Osteocyte (in vitro differentiated cells): ENCODE measurements around the gene RNF146. TPM values are rescaled to one million over a fixed set of nuclear protein-coding genes. Genes with fewer than 3 reads are reported as not detected.

ENCODE experiments used
- DNase-seq: peaks from one replicate; pipeline ENCODE4 v3.0.0; 2021; ENCODE audit warnings: mixed read lengths; ENCODE audit not compliant: unreplicated experiment; ENCODE audit errors: extremely low spot score
- H3K27ac Mint-ChIP-seq: one replicate; pipeline ENCODE4 v1.8.0; 2021; ENCODE audit warnings: mild to moderate bottlenecking, mixed read lengths; ENCODE audit not compliant: unreplicated experiment
- H3K27me3 Mint-ChIP-seq: one replicate; pipeline ENCODE4 v1.8.0; 2021; ENCODE audit warnings: mixed read lengths; ENCODE audit not compliant: unreplicated experiment
- H3K36me3 Mint-ChIP-seq: one replicate; pipeline ENCODE4 v1.8.0; 2021; ENCODE audit warnings: mixed read lengths; ENCODE audit not compliant: unreplicated experiment
- H3K4me1 Mint-ChIP-seq: one replicate; pipeline ENCODE4 v1.8.0; 2021; ENCODE audit warnings: mixed read lengths; ENCODE audit not compliant: unreplicated experiment
- H3K4me3 Mint-ChIP-seq: one replicate; pipeline ENCODE4 v1.8.0; 2021; ENCODE audit warnings: mild to moderate bottlenecking, moderate library complexity, mixed read lengths; ENCODE audit not compliant: unreplicated experiment
- H3K9me3 Mint-ChIP-seq: one replicate; pipeline ENCODE4 v1.8.0; 2021; ENCODE audit warnings: mixed read lengths; ENCODE audit not compliant: unreplicated experiment
- CTCF ChIP-seq: fragments of 200-600 bp; sonication (generic); IDR thresholded peaks from 2 replicates; pipeline ENCODE4 v1.5.0; 2021; ENCODE audit warnings: antibody characterized with exemption, mild to moderate bottlenecking, moderate library complexity
- total RNA-seq: library from RNA; stranded (reverse); gene quantifications from 2 replicates; pipeline ENCODE4 v1.2.1, GENCODE V29; 2021

The RNF146 gene
- total RNA-seq, 1 donor from 2014 or later: 58.4 TPM

DNA sequence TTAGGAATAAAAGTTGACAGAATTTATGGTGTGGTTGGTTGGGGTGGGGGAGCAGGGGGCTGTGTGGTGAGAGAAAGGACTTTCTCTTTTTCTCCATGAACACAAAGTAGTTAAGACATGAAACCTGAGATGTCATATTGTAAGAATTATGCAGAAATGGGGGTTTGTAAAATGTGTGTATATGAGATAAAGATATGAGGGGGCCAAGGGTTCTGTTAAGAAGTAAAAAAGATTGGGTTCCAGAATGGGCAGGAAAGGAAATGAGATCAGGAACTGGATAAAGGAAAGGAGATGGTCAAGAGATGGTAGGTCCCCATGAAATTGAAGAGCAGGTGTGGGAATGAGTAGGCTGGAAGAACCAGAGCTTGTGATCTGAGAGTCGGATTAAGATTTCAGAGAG, 9.7 kb downstream of the RNF146 start:
- H3K9me3 Mint-ChIP-seq: no peaks in the 10 kb centered on the region
- no peak for DNase-seq
- H3K27ac Mint-ChIP-seq: no peak overlapping the region
- no peaks in the 10 kb centered on the region for H3K27me3 Mint-ChIP-seq
- H3K4me1 Mint-ChIP-seq: peaks cover 8% of the 10 kb centered on the region
- H3K36me3 Mint-ChIP-seq: peaks cover 12% of the 10 kb centered on the region
- no peak for TF ChIP-seq CTCF
- H3K4me3 Mint-ChIP-seq: no peak overlapping the region

GRCh38 chr6:127277878-127278843, 11.5 kb downstream of the RNF146 start:
- peaks cover 2% of the 10 kb centered on the region for H3K4me1 Mint-ChIP-seq
- DNase-seq: no peak
- TF ChIP-seq CTCF: no peak
- peaks cover 27% of the 10 kb centered on the region for H3K36me3 Mint-ChIP-seq
- H3K4me3 Mint-ChIP-seq: no peak overlapping the region
- no peaks in the 10 kb centered on the region for H3K9me3 Mint-ChIP-seq
- H3K27me3 Mint-ChIP-seq: no peaks in the 10 kb centered on the region
- H3K27ac Mint-ChIP-seq: no peak overlapping the region

DNA sequence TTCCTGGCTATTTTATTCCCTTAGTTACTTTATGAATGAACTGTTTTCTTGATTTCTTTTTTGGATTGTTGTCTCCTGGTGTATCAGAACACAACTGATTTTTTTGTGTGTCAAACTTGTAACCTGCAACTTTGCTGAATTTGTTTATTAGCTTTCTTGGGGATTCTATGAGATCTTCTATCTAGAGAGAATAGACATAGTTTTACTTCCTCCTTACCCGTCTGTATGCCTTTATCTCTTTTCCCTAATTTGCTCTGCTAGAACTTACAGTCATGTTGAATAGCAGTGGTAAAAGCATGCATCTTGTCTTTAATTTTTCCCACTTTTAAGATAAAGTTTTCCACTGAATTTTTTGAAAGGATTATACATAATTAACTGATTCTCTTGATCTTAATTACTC, 13.2 kb downstream of the RNF146 start:
- H3K27me3 Mint-ChIP-seq: no peaks in the 10 kb centered on the region
- peaks cover 2% of the 10 kb centered on the region for H3K4me1 Mint-ChIP-seq
- DNase-seq: no peak
- no peak for TF ChIP-seq CTCF
- H3K9me3 Mint-ChIP-seq: no peaks in the 10 kb centered on the region
- H3K36me3 Mint-ChIP-seq: peaks cover 36% of the 10 kb centered on the region
- no peak overlapping the region for H3K27ac Mint-ChIP-seq
- H3K4me3 Mint-ChIP-seq: no peak overlapping the region

DNA sequence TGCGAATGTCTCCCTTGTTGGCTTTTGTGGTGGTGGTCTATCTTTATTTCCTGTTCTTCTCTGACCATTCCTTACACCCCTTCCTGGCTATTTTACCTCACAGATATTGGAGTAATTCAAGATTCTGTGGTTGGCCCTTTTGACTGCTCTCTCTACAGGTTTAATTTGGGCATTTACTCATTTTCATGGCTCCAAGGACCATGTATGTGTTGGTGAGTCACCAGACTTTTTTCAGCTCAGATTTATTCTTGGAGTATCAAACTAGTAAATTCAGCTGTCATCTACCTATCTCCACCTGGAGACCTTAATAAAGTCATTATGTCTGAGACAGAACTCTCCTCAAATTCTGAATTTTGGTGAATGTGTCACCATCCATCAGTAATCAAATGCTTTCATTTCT, 15.5 kb downstream of the RNF146 start:
- no peaks in the 10 kb centered on the region for H3K27me3 Mint-ChIP-seq
- H3K27ac Mint-ChIP-seq: no peak overlapping the region
- H3K4me1 Mint-ChIP-seq: peaks cover 2% of the 10 kb centered on the region
- no peak for DNase-seq
- TF ChIP-seq CTCF: no peak
- no peaks in the 10 kb centered on the region for H3K9me3 Mint-ChIP-seq
- H3K4me3 Mint-ChIP-seq: no peak overlapping the region
- peaks cover 58% of the 10 kb centered on the region for H3K36me3 Mint-ChIP-seq

GRCh38 chr6:127288705-127289104, 22.0 kb downstream of the RNF146 start:
- Mint-ChIP-seq H3K9me3 (no peaks in the 10 kb centered on the region), H3K4me1 (peaks cover 27% of the 10 kb centered on the region), H3K4me3 (no peak overlapping the region), H3K36me3 (peaks cover 55% of the 10 kb centered on the region), H3K27ac (peak overlapping the region; percentile 13), H3K27me3 (no peaks in the 10 kb centered on the region)
- no peak for DNase-seq
- no peak for TF ChIP-seq CTCF
